Heart left ventricle (tissue), 16 donors: Measurements from ENCODE around the gene TUT7. TPM values are rescaled to one million over a fixed set of nuclear protein-coding genes. Genes with fewer than 3 reads are reported as not detected.

Source experiments
- ATAC-seq, 4 donors: fragments of 200-7000 bp; cut with Tn5 transposase; one replicate each; pipeline ENCODE4 v1.9.1; 2020 to 2022; ENCODE audit warnings: moderate library complexity in 4 of 4, mild to moderate bottlenecking in 3 of 4, moderate number of reproducible peaks in 1 of 4
- DNase-seq, 5 donors: peaks; one replicate each; pipeline ENCODE4 v3.0.0-alpha.2; 2020
- H3K27ac ChIP-seq, 12 donors: fragments of 200-600 bp; sonication (generic) in 4 of 12; one replicate each; pipeline versions ENCODE4 v1.5.0 to v1.8.0; 2016 to 2022; ENCODE audit warnings: mild to moderate bottlenecking in 2 of 12
- H3K27me3 ChIP-seq, 9 donors: fragments of 200-600 bp; sonication (generic) in 2 of 9; one replicate each; pipeline versions ENCODE4 v1.5.1 to v1.8.0; 2016 to 2022; ENCODE audit warnings: mild to moderate bottlenecking in 3 of 9
- H3K36me3 ChIP-seq, 9 donors: fragments of 200-600 bp; sonication (generic) in 2 of 9; one replicate each; pipeline versions ENCODE4 v1.5.0 to v1.8.0; 2018 to 2022; ENCODE audit warnings: mild to moderate bottlenecking in 2 of 9
- H3K4me1 ChIP-seq, 12 donors: fragments of 200-600 bp; sonication (generic) in 4 of 12; one replicate each; pipeline versions ENCODE4 v1.5.0 to v1.8.0; 2016 to 2022; ENCODE audit warnings: mild to moderate bottlenecking in 3 of 12
- H3K4me3 ChIP-seq, 12 donors: fragments of 200-600 bp; sonication (generic) in 4 of 12; one replicate each; pipeline versions ENCODE4 v1.5.0 to v1.8.0; 2017 to 2022; ENCODE audit warnings: mild to moderate bottlenecking in 9 of 12, moderate library complexity in 4 of 12
- H3K9me3 ChIP-seq, 12 donors: fragments of 200-600 bp; sonication (generic) in 4 of 12; one replicate each; pipeline versions ENCODE4 v1.5.0 to v1.8.0; 2016 to 2022; ENCODE audit warnings: mild to moderate bottlenecking in 1 of 12
- CTCF ChIP-seq, 12 donors: fragments of 200-600 bp; sonication (generic) in 4 of 12; IDR thresholded peaks; one replicate each; pipeline versions ENCODE4 v1.5.0 to v1.8.0; 2018 to 2022; ENCODE audit warnings: antibody characterized with exemption in 12 of 12, mild to moderate bottlenecking in 5 of 12
- POLR2A ChIP-seq, 2 donors: fragments of 450-650 bp; IDR thresholded peaks; one replicate each; pipeline ENCODE4 v1.6.1; 2017; ENCODE audit warnings: antibody characterized with exemption in 2 of 2, mild to moderate bottlenecking in 2 of 2, moderate library complexity in 2 of 2
- WGBS, 4 donors: extraction: QIAGEN DNeasy Blood & Tissue Kit in 2 of 4; methylation state at CpG; one replicate each; pipeline versions ENCODE4 v1.1.5 to v1.1.7; 2013 to 2018; 5-methylcytosine and 5-hydroxymethylcytosine counted together
- intact Hi-C, 10 donors: fragments of 100-400 bp; cut with DNase I; formaldehyde crosslinking; loops; one replicate each; pipeline versions ENCODE4 v1.11.1 to v1.14.2; 2022
- polyA plus RNA-seq, 2 donors: library from polyadenylated mRNA; stranded (reverse); fragments of 200-250 nt; gene quantifications; one replicate each; pipeline ENCODE4 v1.2.3, GENCODE V29; 2013
- total RNA-seq, 9 donors: library from RNA; depleted of rRNA in 2 of 9; stranded (reverse); fragments of >200 nt in 2 of 9; fragmentation: NEBNext Ultra II Directional in 3 of 9; extraction: Animal tissue kit (Norgen Biotek cat#: 25700) in 3 of 9; gene quantifications; one replicate each; pipeline versions ENCODE4 v1.1.0 to v1.2.4, GENCODE V29; 2016 to 2023
- donor health status: ischemic (EF 13 %, LVEDD 7.1; RV severe dilation, severe dysfunction).
- donor health status: healthy with polysubstance abuse.
- donor health status: DM: no; HTN: yes; CAD: no.
- donor health status: DM: no; HTN: no; CAD: no.
- donor health status: ischemic (EF 25% LVEDD 6.9; RV normal size, moderate dysfunction).
- donor health status: ischemic (EF 25% LVEDD 5.7; RV mildly dilated, moderate dysfunction).
- donor health status: healthy.
- donor health status: DM: yes; HTN: yes; CAD: no.
- donor health status: ischemic (EF 35%, LVEDD 5.7; RV mildly dilated, moderate dysfunction).
- donor health status: nonischemic (EF 11% LVEDD 7.7; RV severe dilation, severe dysfunction).
- donor health status: DM: yes; HTN: yes; CAD: no.
- donor health status: PGD.
- donor health status: ischemic (EF 29% LVEDD 5.4; RV normal size, mild dysfunction).
- donor health status: nonischemic (EF 23%, LVEDD 6.1; RV moderate dilation, normal function).

Gene TUT7
- total and polyA plus RNA-seq, 11 donors: 7.7 to 31.0 (median 12.1) TPM

GRCh38 chr9:86280580-86280979 is 73.6 kb downstream of the TUT7 start:
- no peak for ATAC-seq
- H3K27me3 ChIP-seq: no peaks in the 10 kb centered on the region
- intact Hi-C loops: loop anchor here in 2 of 10 donors (5.0 to 10.0 kb wide), 3 partner anchors 72 to 336 kb away; partner anchors contain the start of genes NAA35 (in 1 of the 2) and TUT7 (in 1 of the 2)
- H3K36me3 ChIP-seq: peaks cover 0 to 13% (median 0%) of the 10 kb centered on the region in 9 donors
- H3K27ac ChIP-seq: no peak overlapping the region
- peaks cover 0 to 57% (median 47%) of the 10 kb centered on the region in 12 donors for H3K4me1 ChIP-seq
- WGBS, 4 donors: 92 to 95% (median 94%) methylated on average over 7 of the region's 7 CpGs
- H3K4me3 ChIP-seq: peak overlapping the region in 7 of 12 donors; percentile 72 to 97 (median 80)
- no peak for TF ChIP-seq CTCF (IDR thresholded peaks at IDR 0.05)
- H3K9me3 ChIP-seq: no peaks in the 10 kb centered on the region
- no peak for DNase-seq

DNA sequence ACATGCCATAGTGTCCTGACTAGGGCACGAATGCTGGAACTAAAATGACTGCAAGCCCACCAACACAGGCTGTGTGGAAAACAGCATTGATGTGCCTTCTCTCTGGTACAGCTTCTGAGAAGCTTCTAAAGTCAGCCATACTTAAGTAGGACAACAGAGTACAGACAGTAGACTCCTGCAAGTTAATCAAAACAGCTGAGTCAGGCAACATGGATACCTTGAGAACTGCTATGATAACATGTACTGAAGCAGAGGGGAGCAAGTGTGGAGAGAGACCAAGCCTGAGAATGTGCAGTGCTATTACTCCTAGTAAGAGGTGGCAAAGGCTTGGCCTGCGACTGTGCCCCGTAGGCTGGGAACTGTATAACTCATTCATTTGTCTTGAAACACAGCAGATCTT is 74.4 kb downstream of the TUT7 start:
- DNase-seq: no peak
- ATAC-seq: no peak
- H3K36me3 ChIP-seq: peaks cover 0 to 13% (median 0%) of the 10 kb centered on the region in 9 donors
- peaks cover 0 to 65% (median 54%) of the 10 kb centered on the region in 12 donors for H3K4me1 ChIP-seq
- intact Hi-C loops: loop anchor here in 2 of 10 donors (5.0 to 10.0 kb wide), 3 partner anchors 72 to 335 kb away; partner anchors contain the start of genes NAA35 (in 1 of the 2) and TUT7 (in 1 of the 2)
- no peak overlapping the region for H3K27ac ChIP-seq
- peak overlapping the region in 3 of 12 donors; percentile 2 to 11 (median 9) for H3K4me3 ChIP-seq
- TF ChIP-seq POLR2A (IDR thresholded peaks at IDR 0.05) (no peak), CTCF (IDR thresholded peaks at IDR 0.05) (no peak)
- H3K27me3 ChIP-seq: no peaks in the 10 kb centered on the region
- WGBS, 4 donors: 72 to 81% (median 79%) methylated on average over 3 of the region's 3 CpGs
- no peaks in the 10 kb centered on the region for H3K9me3 ChIP-seq

DNA sequence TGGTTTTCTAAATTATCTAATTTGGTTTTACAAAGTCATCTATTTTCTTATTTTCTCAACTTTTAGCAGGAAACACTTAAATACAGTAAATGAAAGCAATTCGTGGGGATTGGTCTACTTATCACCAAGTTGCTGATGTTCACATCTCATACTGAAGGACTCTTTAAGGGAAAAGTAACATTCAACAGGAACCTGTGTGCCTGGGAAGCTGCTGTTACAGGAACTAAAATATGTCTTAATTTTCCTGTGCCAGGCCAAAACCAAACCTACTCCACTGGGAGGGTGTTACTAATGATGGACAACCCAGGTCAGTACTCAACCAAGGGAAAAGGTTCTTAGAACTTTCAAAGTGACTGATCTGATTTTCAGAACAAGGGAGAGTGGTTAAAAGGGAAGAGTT is 77.1 kb downstream of the TUT7 start:
- Histone ChIP-seq H3K36me3 (peaks cover 0 to 34% (median 17%) of the 10 kb centered on the region in 9 donors), H3K27ac (no peak overlapping the region), H3K4me3 (no peak overlapping the region), H3K9me3 (no peaks in the 10 kb centered on the region), H3K27me3 (no peaks in the 10 kb centered on the region), H3K4me1 (peaks cover 0 to 67% (median 53%) of the 10 kb centered on the region in 12 donors)
- 43 to 55% (median 46%) methylated on average over 1 of the region's 1 CpG for WGBS, 4 donors
- DNase-seq (no peak), ATAC-seq (no peak)
- intact Hi-C loops: no loop called here
- no peak for TF ChIP-seq POLR2A (IDR thresholded peaks at IDR 0.05)
- no peak for TF ChIP-seq CTCF (IDR thresholded peaks at IDR 0.05)

DNA sequence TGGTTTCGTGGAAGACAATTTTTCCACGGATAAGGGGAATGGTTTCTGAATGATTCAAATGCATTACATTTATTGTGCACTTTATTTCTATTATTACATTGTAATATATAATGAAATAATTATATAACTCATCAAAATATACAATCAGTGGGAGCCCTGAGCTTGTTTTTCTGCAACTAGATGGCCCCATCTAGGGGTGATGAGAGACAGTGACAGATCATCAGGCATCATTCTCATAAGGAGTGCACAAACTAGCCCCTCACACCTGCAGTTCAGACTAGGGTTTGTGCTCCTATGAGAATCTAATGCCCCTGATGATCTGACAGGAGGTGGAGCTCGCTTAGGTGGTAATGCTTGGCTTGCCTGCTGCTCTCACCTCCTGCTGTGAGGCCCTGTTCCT is 78.2 kb downstream of the TUT7 start:
- intact Hi-C loops: loop anchor here in 1 of 10 donors (2.0 kb wide), 1 partner anchor 73 kb away; no protein-coding TSS in a partner anchor
- Histone ChIP-seq H3K9me3 (no peaks in the 10 kb centered on the region), H3K36me3 (peaks cover 0 to 45% (median 28%) of the 10 kb centered on the region in 9 donors), H3K4me3 (no peak overlapping the region), H3K4me1 (peaks cover 0 to 62% (median 49%) of the 10 kb centered on the region in 12 donors), H3K27ac (no peak overlapping the region), H3K27me3 (no peaks in the 10 kb centered on the region)
- WGBS, 4 donors: 79 to 90% (median 82%) methylated on average over 3 of the region's 3 CpGs
- ATAC-seq (no peak), DNase-seq (no peak)
- TF ChIP-seq CTCF (IDR thresholded peaks at IDR 0.05) (peak in 5 of 12 donors; percentile 15 to 38 (median 26)), POLR2A (IDR thresholded peaks at IDR 0.05) (no peak)
